Measurements from ENCODE around the gene DAP. TPM values are rescaled to one million over a fixed set of nuclear protein-coding genes. Genes with fewer than 3 reads are reported as not detected.

The DAP gene
- total RNA-seq, 1 experiment from 2014 or later: 106 TPM

DNA sequence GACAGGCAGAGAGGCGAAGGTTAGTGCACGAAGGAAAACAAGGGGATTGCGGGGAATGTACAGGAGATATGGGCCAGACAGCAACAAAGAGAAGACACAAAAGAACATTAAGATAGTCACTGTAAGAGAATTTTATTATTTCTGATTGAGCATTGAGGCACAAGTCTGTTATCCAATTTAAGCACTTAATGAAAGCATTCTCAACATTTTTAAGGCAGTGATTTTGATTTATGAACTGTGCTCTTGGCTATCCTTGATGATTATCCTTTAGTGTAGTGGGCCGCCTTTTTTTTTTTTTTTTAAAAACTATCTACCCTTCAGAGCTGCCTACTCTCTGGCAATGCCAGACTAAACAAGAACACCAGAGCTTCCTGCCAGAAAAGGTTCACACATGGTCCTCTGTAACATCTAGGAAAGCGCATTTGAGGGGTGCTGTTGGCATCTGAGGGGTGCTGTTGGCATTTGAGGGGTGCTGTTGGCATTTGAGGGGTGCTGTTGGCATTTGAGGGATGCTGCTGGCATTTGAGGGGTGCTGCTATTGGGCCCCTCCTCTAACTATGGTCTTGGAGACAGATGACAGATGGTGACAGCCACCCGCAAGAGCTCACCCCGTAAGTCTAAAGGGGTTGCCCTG, 3.0 kb downstream of the DAP start:
- H3K27ac ChIP-seq (ENCODE audit: low read length): no peak overlapping the region
- CTCF ChIA-PET: no interaction called here

GRCh38 chr5:10757043-10757442, 4.0 kb downstream of the DAP start:
- Histone ChIP-seq H3F3A (ENCODE audit: low read length, unreplicated experiment) (no peaks in the 10 kb centered on the region), H3K36me3 (ENCODE audit: low read depth, low read length) (peaks cover 72% of the 10 kb centered on the region), H3K9me2 (replicated peaks; ENCODE audit: low read length) (no peaks in the 10 kb centered on the region), H3K4me1 (ENCODE audit: insufficient read depth, low read length) (peaks cover 37% of the 10 kb centered on the region), H2AFZ (ENCODE audit: low read length) (no peak overlapping the region), H4K20me1 (ENCODE audit: low read length) (peaks cover 65% of the 10 kb centered on the region), H3K9ac (ENCODE audit: low read length) (no peak overlapping the region), H3K4me2 (ENCODE audit: low read length) (peak overlapping the region; percentile 87; the same call in 1 of the 2 replicates), H3K27ac (ENCODE audit: low read length) (no peak overlapping the region), H3K9me3 (ENCODE audit: low read length) (no peaks in the 10 kb centered on the region), H3K27me3 (ENCODE audit: low read length) (no peaks in the 10 kb centered on the region), H3K4me3 (ENCODE audit: low read length) (no peak overlapping the region; the same call in 1 of the 2 replicates), H3K79me2 (ENCODE audit: low read length) (peaks cover 89% of the 10 kb centered on the region)
- no peak for ATAC-seq
- no TSS peak for BruUV-seq (replicated peaks)
- POLR2A ChIA-PET (ENCODE audit: unreplicated experiment): interaction anchor here (0.6 kb wide), 1 partner anchor 104 kb away, joined by 4 read pairs; no protein-coding TSS in a partner anchor
- CTCF ChIA-PET: no interaction called here
- DNase-seq: no peak
- intact Hi-C loops (cut with micrococcal nuclease): no loop called here
- TF ChIP-seq, protein P1, sequence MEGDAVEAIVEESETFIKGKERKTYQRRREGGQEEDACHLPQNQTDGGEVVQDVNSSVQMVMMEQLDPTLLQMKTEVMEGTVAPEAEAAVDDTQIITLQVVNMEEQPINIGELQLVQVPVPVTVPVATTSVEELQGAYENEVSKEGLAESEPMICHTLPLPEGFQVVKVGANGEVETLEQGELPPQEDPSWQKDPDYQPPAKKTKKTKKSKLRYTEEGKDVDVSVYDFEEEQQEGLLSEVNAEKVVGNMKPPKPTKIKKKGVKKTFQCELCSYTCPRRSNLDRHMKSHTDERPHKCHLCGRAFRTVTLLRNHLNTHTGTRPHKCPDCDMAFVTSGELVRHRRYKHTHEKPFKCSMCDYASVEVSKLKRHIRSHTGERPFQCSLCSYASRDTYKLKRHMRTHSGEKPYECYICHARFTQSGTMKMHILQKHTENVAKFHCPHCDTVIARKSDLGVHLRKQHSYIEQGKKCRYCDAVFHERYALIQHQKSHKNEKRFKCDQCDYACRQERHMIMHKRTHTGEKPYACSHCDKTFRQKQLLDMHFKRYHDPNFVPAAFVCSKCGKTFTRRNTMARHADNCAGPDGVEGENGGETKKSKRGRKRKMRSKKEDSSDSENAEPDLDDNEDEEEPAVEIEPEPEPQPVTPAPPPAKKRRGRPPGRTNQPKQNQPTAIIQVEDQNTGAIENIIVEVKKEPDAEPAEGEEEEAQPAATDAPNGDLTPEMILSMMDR (conservative IDR thresholded peaks at IDR 0.05; ENCODE audit: low read depth, low read length): no peak
- TF ChIP-seq EZH2phosphoT487 (IDR thresholded peaks at IDR 0.05; ENCODE audit: borderline replicate concordance, low read length) (no peak), EZH2 (IDR thresholded peaks at IDR 0.05; ENCODE audit: low read length, unreplicated experiment) (no peak)

More for the DNA sequence above, 3.0 kb downstream of the DAP start:
- H3K9me3 ChIP-seq (ENCODE audit: low read length): no peaks in the 10 kb centered on the region
- no peak overlapping the region for H3K9ac ChIP-seq (ENCODE audit: low read length)
- H3K27me3 ChIP-seq (ENCODE audit: low read length): no peaks in the 10 kb centered on the region
- peaks cover 62% of the 10 kb centered on the region for H4K20me1 ChIP-seq (ENCODE audit: low read length)
- peak overlapping the region; percentile 87 for H3K4me2 ChIP-seq (ENCODE audit: low read length)
- no TSS peak for BruUV-seq (replicated peaks)
- peaks cover 44% of the 10 kb centered on the region for H3K4me1 ChIP-seq (ENCODE audit: insufficient read depth, low read length)
- POLR2A ChIA-PET (ENCODE audit: unreplicated experiment): no interaction called here
- intact Hi-C loops (cut with micrococcal nuclease): no loop called here
- TF ChIP-seq, protein P1 (conservative IDR thresholded peaks at IDR 0.05; ENCODE audit: low read depth, low read length): no peak
- TF ChIP-seq EZH2phosphoT487 (IDR thresholded peaks at IDR 0.05; ENCODE audit: borderline replicate concordance, low read length): no peak
- TF ChIP-seq EZH2 (IDR thresholded peaks at IDR 0.05; ENCODE audit: low read length, unreplicated experiment): no peak
- DNase-seq (no peak), ATAC-seq (no peak)
- H3F3A ChIP-seq (ENCODE audit: low read length, unreplicated experiment): no peaks in the 10 kb centered on the region
- H2AFZ ChIP-seq (ENCODE audit: low read length): no peak overlapping the region
- peak overlapping the region; percentile 83 for H3K4me3 ChIP-seq (ENCODE audit: low read length)
- no peaks in the 10 kb centered on the region for H3K9me2 ChIP-seq (replicated peaks; ENCODE audit: low read length)
- peaks cover 79% of the 10 kb centered on the region for H3K79me2 ChIP-seq (ENCODE audit: low read length)
- H3K36me3 ChIP-seq (ENCODE audit: low read depth, low read length): peaks cover 62% of the 10 kb centered on the region

DNA sequence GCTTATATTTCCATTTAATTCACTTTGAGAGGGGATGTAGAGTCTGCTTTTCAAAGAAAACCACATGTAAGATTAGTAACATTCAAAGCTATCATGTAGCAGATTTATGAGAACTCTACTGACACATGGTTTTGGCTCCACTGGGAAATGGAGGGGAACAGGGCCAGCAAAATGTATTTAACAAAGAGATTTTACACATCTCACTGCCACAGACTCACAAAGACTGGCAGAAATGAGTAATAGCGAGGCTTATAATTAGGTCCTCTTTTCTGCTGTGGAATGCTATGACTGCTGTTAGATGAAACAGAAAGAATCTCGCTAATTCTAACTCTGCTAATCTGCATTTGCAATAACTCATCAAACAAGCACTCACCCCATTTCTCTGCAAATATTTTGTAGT, 4.5 kb downstream of the DAP start:
- Histone ChIP-seq H3K27ac (ENCODE audit: low read length) (no peak overlapping the region), H3K36me3 (ENCODE audit: low read depth, low read length) (peaks cover 77% of the 10 kb centered on the region), H3K9me2 (replicated peaks; ENCODE audit: low read length) (no peaks in the 10 kb centered on the region), H3K79me2 (ENCODE audit: low read length) (peaks cover 94% of the 10 kb centered on the region), H3K9me3 (ENCODE audit: low read length) (no peaks in the 10 kb centered on the region), H3K9ac (ENCODE audit: low read length) (no peak overlapping the region), H3K4me1 (ENCODE audit: insufficient read depth, low read length) (peaks cover 32% of the 10 kb centered on the region), H3K4me3 (ENCODE audit: low read length) (no peak overlapping the region), H4K20me1 (ENCODE audit: low read length) (peaks cover 70% of the 10 kb centered on the region), H3F3A (ENCODE audit: low read length, unreplicated experiment) (no peaks in the 10 kb centered on the region), H3K27me3 (ENCODE audit: low read length) (no peaks in the 10 kb centered on the region), H3K4me2 (ENCODE audit: low read length) (0 out of 2 replicates have a peak overlapping the region, but pooled peaks have one; percentile 9), H2AFZ (ENCODE audit: low read length) (no peak overlapping the region)
- TF ChIP-seq, protein P1 (conservative IDR thresholded peaks at IDR 0.05; ENCODE audit: low read depth, low read length): no peak
- TF ChIP-seq EZH2phosphoT487 (IDR thresholded peaks at IDR 0.05; ENCODE audit: borderline replicate concordance, low read length) (no peak), EZH2 (IDR thresholded peaks at IDR 0.05; ENCODE audit: low read length, unreplicated experiment) (no peak)
- ChIA-PET CTCF (no interaction called here), POLR2A (ENCODE audit: unreplicated experiment) (interaction anchor here (0.6 kb wide), 1 partner anchor 104 kb away, joined by 4 read pairs; no protein-coding TSS in a partner anchor)
- BruUV-seq (replicated peaks): no TSS peak
- intact Hi-C loops (cut with micrococcal nuclease): no loop called here
- ATAC-seq: no peak
- DNase-seq: peak; percentile 34

Data from PC-3 (cell line).